Endothelial cell of umbilical vein (primary cell): ENCODE data around the gene ARHGEF9. TPM values are rescaled to one million over a fixed set of nuclear protein-coding genes. Genes with fewer than 3 reads are reported as not detected.

Experiments
- BruUV-seq: library from RNA; stranded (reverse); fragments of 400-500 nt; replicated peaks from 2 replicates; lab custom pipeline; 2021; lab: Mats Ljungman, UMichigan
- CTCF ChIA-PET: fragments of 300-600, 350-600 bp; sonication (Branson Sonifier 250); formaldehyde crosslinking; loops from one replicate; lab custom pipeline; 2021; ENCODE audit warnings: antibody characterized with exemption, inconsistent platforms; lab: Charles Lee
- POLR2A ChIA-PET: fragments of 300-600, 350-600 bp; sonication (Branson Sonifier 250); formaldehyde crosslinking; loops from one replicate; lab custom pipeline; 2021; ENCODE audit warnings: antibody characterized with exemption, inconsistent platforms; lab: Charles Lee
- DNase-seq: peaks from one replicate; pipeline ENCODE4 v3.0.0-alpha.2; 2011; ENCODE audit warnings: low read depth, low spot score
- FAIRE-seq: peaks from 2 replicates; lab custom pipeline; 2011; peaks lifted over from hg19 to GRCh38; lab: Jason Lieb, UNC
- H2AFZ ChIP-seq: 2 replicates; pipeline ENCODE4 v1.6.0; 2012; ENCODE audit warnings: low read depth, low read length, control low read depth, inconsistent platforms
- H3K27ac ChIP-seq: 2 replicates; pipeline ENCODE4 v1.5.1; 2011; ENCODE audit warnings: low read depth, mild to moderate bottlenecking, control low read depth, low read length, moderate library complexity; ENCODE audit not compliant: insufficient read depth
- H3K27me3 ChIP-seq, 2 experiments: 2 replicates each; pipeline versions ENCODE4 v1.6.0 to v1.6.1; 2011; ENCODE audit warnings: low read length in 2 of 2, mixed read lengths in 1 of 2; ENCODE audit not compliant: control insufficient read depth in 2 of 2, insufficient read depth in 2 of 2
- H3K36me3 ChIP-seq, 2 experiments: 2 replicates in 1 of 2; 3 replicates in 1 of 2; pipeline ENCODE4 v1.5.1; 2011; ENCODE audit warnings: low read length in 2 of 2, mild to moderate bottlenecking in 1 of 2, moderate library complexity in 1 of 2; ENCODE audit not compliant: control insufficient read depth in 2 of 2, insufficient read depth in 2 of 2; ENCODE audit errors: extremely low read depth in 1 of 2
- H3K4me1 ChIP-seq: 3 replicates; pipeline ENCODE4 v1.5.1; 2011; ENCODE audit warnings: mild to moderate bottlenecking, low read length; ENCODE audit not compliant: control insufficient read depth, insufficient read depth; ENCODE audit errors: extremely low read depth
- H3K4me2 ChIP-seq: 2 replicates; pipeline ENCODE4 v1.6.1; 2011; ENCODE audit warnings: low read length, control low read depth, mixed read lengths; ENCODE audit not compliant: insufficient read depth
- H3K4me3 ChIP-seq, 3 experiments: fragments of 200-600 bp in 1 of 3; sonication (generic), shearing (Covaris generic) in 1 of 3; replicated peaks in 1 of 3; 2 replicates each; pipeline ENCODE4 v1.5.1; 2011 to 2016; ENCODE audit warnings: control low read depth in 3 of 3, low read length in 3 of 3, mild to moderate bottlenecking in 2 of 3, inconsistent platforms in 1 of 3, low read depth in 1 of 3, moderate library complexity in 1 of 3; ENCODE audit not compliant: insufficient read depth in 1 of 3
- H3K79me2 ChIP-seq: 2 replicates; pipeline ENCODE4 v1.6.0; 2012; ENCODE audit warnings: low read length, inconsistent platforms; ENCODE audit not compliant: control insufficient read depth, insufficient read depth
- H3K9ac ChIP-seq: replicated peaks from 2 replicates; pipeline ENCODE3; 2011; ENCODE audit warnings: low read length, control low read depth; ENCODE audit not compliant: insufficient read depth; ENCODE audit errors: extremely low read depth
- H3K9me1 ChIP-seq: replicated peaks from 3 replicates; pipeline ENCODE4 v1.6.0; 2011; ENCODE audit warnings: mild to moderate bottlenecking, low read length; ENCODE audit not compliant: control insufficient read depth, insufficient read depth; ENCODE audit errors: extremely low read depth
- H3K9me3 ChIP-seq: replicated peaks from 2 replicates; pipeline ENCODE4 v1.5.1; 2012; ENCODE audit warnings: low read length, inconsistent platforms; ENCODE audit not compliant: control insufficient read depth, insufficient read depth
- H4K20me1 ChIP-seq: replicated peaks from 2 replicates; pipeline ENCODE3; 2011; ENCODE audit warnings: mild to moderate bottlenecking, low read length; ENCODE audit not compliant: control insufficient read depth, insufficient read depth; ENCODE audit errors: extremely low read depth
- EZH2 ChIP-seq: IDR thresholded peaks from 2 replicates; pipeline ENCODE4 v1.6.1; 2012; ENCODE audit warnings: borderline replicate concordance, low read depth, mild to moderate bottlenecking, moderate library complexity, low read length, inconsistent platforms; ENCODE audit not compliant: severe bottlenecking
- FOS ChIP-seq: IDR thresholded peaks from 2 replicates; pipeline ENCODE4 v1.6.1; 2011; ENCODE audit warnings: mild to moderate bottlenecking, low read length, moderate library complexity, borderline replicate concordance; ENCODE audit not compliant: insufficient read depth
- GATA2 ChIP-seq: IDR thresholded peaks from 2 replicates; pipeline ENCODE4 v1.7.0; 2011; ENCODE audit warnings: low read depth, mild to moderate bottlenecking, moderate library complexity, mixed read lengths, low read length; ENCODE audit not compliant: insufficient read length, insufficient read depth
- JUN ChIP-seq: IDR thresholded peaks from 2 replicates; pipeline ENCODE4 v1.6.1; 2011; ENCODE audit warnings: borderline replicate concordance, low read depth; ENCODE audit not compliant: insufficient read length, insufficient read depth
- MYC ChIP-seq: IDR thresholded peaks from one replicate; pipeline ENCODE4 v1.6.1; 2011; ENCODE audit warnings: mild to moderate bottlenecking, low read depth, low read length
- POLR2A ChIP-seq: IDR thresholded peaks from 2 replicates; pipeline ENCODE4 v1.6.1; 2012; ENCODE audit warnings: low read depth, mild to moderate bottlenecking, control low read depth, low read length
- POLR2AphosphoS5 ChIP-seq: IDR thresholded peaks from 2 replicates; pipeline ENCODE4 v1.6.1; 2012; ENCODE audit warnings: low read depth, mild to moderate bottlenecking, control low read depth, low read length, moderate library complexity; ENCODE audit not compliant: insufficient read depth
- dilution Hi-C: fragments of 300-500 bp; cut with MboI; formaldehyde crosslinking; loops from one replicate; pipeline ENCODE4 v1.15.0; 2019; ENCODE audit warnings: low sequenced_read_pairs; ENCODE audit not compliant: extremely low pct_ligation_motif_present
- intact Hi-C: fragments of 100-400 bp; cut with micrococcal nuclease; formaldehyde crosslinking; loops from one replicate; pipeline ENCODE4 v1.10.0; 2022
- polyA plus RNA-seq, 4 experiments: library from polyadenylated mRNA; depleted of rRNA in 3 of 4; stranded (reverse) in 3 of 4; unstranded in 1 of 4; fragments of >200 nt; gene quantifications; 2 replicates each; pipeline versions ENCODE4 v1.2.1 to v1.2.3, GENCODE V29; 2011 to 2012; ENCODE audit warnings: missing spikeins in 1 of 4
- total RNA-seq: library from RNA; stranded (reverse); gene quantifications from 2 replicates; pipeline ENCODE4 v1.2.3, GENCODE V29; 2021
- TF ChIP-seq, protein P1 (sequence below): IDR thresholded peaks from 2 replicates; pipeline ENCODE4 v1.6.1; 2011; ENCODE audit not compliant: insufficient read depth, insufficient read length
- TF ChIP-seq, protein P2 (sequence below), 2 donors: IDR thresholded peaks; 1 replicate in 1 of 2; 2 replicates in 1 of 2; pipeline ENCODE4 v1.5.1; 2011; ENCODE audit warnings: low read length in 2 of 2, mild to moderate bottlenecking in 2 of 2, moderate library complexity in 2 of 2, control low read depth in 1 of 2, inconsistent platforms in 1 of 2, low read depth in 1 of 2; ENCODE audit not compliant: insufficient read depth in 1 of 2; ENCODE audit errors: extremely low read depth in 1 of 2

The ARHGEF9 gene
- total and polyA plus RNA-seq, 2 donors (not counting 3 experiments of a cell fraction or from before 2014, with no cell fraction given): 6.5 to 12.9 TPM

DNA sequence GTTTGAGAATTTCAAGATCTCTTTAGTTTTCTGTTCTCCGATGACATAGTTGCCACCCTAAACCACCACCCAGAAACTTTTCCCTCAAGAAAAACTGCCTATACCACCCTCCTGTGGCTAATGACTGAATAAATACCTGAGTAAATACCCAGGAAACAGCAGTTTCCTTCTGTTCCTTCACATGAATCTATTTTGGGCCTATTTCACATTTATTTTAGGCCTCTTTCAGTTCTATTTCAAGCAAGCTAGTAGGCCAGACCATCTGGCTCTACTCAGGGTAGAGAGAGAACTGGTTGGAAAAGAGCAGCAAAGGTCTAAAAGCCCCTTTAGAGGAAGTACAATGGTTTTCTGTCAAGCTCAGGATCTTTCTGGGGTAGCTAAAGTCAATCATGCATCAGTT, 23.4 kb downstream of the ARHGEF9 start:
- Histone ChIP-seq H3K36me3 (no peaks in the 10 kb centered on the region), H4K20me1 (no peaks in the 10 kb centered on the region), H3K4me1 (peaks cover 4% of the 10 kb centered on the region), H3K4me3 (no peak overlapping the region), H3K27me3 (no peaks in the 10 kb centered on the region), H3K9ac (no peak overlapping the region), H3K27ac (no peak overlapping the region), H2AFZ (no peak overlapping the region), H3K9me1 (no peaks in the 10 kb centered on the region), H3K79me2 (no peaks in the 10 kb centered on the region), H3K9me3 (no peaks in the 10 kb centered on the region), H3K4me2 (no peak overlapping the region)
- intact Hi-C loops: loop anchor here (10.0 kb wide), 1 partner anchor 47 kb away; no protein-coding TSS in a partner anchor
- BruUV-seq: no TSS peak
- POLR2A ChIA-PET: no interaction called here
- dilution Hi-C loops: no loop called here
- DNase-seq (peak; percentile 3), FAIRE-seq (no peak)
- CTCF ChIA-PET: interaction anchor here (1.4 to 1.5 kb wide), 2 partner anchors 11 to 16 kb away, joined by 3 to 4 read pairs; no protein-coding TSS in a partner anchor
- TF ChIP-seq MYC: no peak
- TF ChIP-seq, protein P1, sequence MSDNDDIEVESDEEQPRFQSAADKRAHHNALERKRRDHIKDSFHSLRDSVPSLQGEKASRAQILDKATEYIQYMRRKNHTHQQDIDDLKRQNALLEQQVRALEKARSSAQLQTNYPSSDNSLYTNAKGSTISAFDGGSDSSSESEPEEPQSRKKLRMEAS: no peak
- TF ChIP-seq FOS: no peak
- TF ChIP-seq POLR2A: no peak
- no peak for TF ChIP-seq JUN

DNA sequence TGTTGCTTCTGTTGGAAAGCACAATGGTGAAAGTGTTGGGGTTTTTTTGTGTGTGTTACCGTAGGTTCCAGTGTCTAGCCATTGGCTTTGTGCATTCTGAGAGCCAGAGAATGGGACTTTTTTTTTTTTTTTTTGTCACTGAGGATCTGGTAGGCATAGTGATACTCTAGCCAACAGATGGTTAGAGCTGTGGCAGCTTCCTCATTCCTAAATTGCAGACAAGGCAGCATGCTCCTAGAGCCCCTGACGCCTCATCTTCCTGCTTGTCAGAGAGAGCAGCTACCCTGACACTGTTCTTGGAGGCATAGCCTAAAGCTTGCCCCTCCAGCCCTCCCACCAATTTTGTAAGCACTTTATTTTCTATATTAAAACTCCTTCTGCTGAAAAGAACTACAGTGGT, 27.0 kb downstream of the ARHGEF9 start:
- dilution Hi-C loops: no loop called here
- FAIRE-seq: no peak
- TF ChIP-seq, protein P1: no peak
- TF ChIP-seq FOS (no peak), POLR2AphosphoS5 (no peak), JUN (no peak), EZH2 (no peak), GATA2 (no peak)
- TF ChIP-seq, protein P2, sequence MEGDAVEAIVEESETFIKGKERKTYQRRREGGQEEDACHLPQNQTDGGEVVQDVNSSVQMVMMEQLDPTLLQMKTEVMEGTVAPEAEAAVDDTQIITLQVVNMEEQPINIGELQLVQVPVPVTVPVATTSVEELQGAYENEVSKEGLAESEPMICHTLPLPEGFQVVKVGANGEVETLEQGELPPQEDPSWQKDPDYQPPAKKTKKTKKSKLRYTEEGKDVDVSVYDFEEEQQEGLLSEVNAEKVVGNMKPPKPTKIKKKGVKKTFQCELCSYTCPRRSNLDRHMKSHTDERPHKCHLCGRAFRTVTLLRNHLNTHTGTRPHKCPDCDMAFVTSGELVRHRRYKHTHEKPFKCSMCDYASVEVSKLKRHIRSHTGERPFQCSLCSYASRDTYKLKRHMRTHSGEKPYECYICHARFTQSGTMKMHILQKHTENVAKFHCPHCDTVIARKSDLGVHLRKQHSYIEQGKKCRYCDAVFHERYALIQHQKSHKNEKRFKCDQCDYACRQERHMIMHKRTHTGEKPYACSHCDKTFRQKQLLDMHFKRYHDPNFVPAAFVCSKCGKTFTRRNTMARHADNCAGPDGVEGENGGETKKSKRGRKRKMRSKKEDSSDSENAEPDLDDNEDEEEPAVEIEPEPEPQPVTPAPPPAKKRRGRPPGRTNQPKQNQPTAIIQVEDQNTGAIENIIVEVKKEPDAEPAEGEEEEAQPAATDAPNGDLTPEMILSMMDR (IDR thresholded peaks at IDR 0.05; ENCODE audit: extremely low read depth in 1 of 2, insufficient read depth in 1 of 2, low read depth in 1 of 2, low read length in 2 of 2): no peak
- no TSS peak for BruUV-seq
- Histone ChIP-seq H2AFZ (no peak overlapping the region), H3K9ac (no peak overlapping the region), H3K27me3 (no peaks in the 10 kb centered on the region), H4K20me1 (no peaks in the 10 kb centered on the region), H3K9me1 (no peaks in the 10 kb centered on the region), H3K36me3 (no peaks in the 10 kb centered on the region), H3K27ac (no peak overlapping the region), H3K4me1 (peaks cover 9% of the 10 kb centered on the region), H3K4me3 (no peak overlapping the region), H3K9me3 (no peaks in the 10 kb centered on the region), H3K4me2 (no peak overlapping the region), H3K79me2 (no peaks in the 10 kb centered on the region)
- intact Hi-C loops: no loop called here
- POLR2A ChIA-PET: no interaction called here
- DNase-seq: no peak
- CTCF ChIA-PET: no interaction called here
